Ovary (tissue), 9 donors: ENCODE data around the gene CLIC1. TPM values are rescaled to one million over a fixed set of nuclear protein-coding genes. Genes with fewer than 3 reads are reported as not detected.

Source experiments
- DNase-seq, 5 donors: peaks; one replicate each; pipeline ENCODE4 v3.0.0-alpha.2; 2019 to 2020
- H3K27ac ChIP-seq, 2 donors: fragments of 200-600 bp; one replicate each; pipeline versions ENCODE4 v1.5.1 to v1.8.0; 2019 to 2022
- H3K27me3 ChIP-seq: fragments of 200-600 bp; one replicate; pipeline ENCODE4 v1.8.0; 2022
- H3K36me3 ChIP-seq: fragments of 200-600 bp; sonication (generic); one replicate; pipeline ENCODE4 v1.5.1; 2019
- H3K4me1 ChIP-seq: one replicate; pipeline ENCODE4 v1.8.1; 2013; ENCODE audit warnings: mild to moderate bottlenecking, moderate library complexity; ENCODE audit not compliant: insufficient read depth
- H3K4me3 ChIP-seq: fragments of 200-600 bp; sonication (generic); one replicate; pipeline ENCODE4 v1.5.1; 2017
- H3K9me3 ChIP-seq, 2 donors: fragments of 200-600 bp in 1 of 2; sonication (generic) in 1 of 2; one replicate each; pipeline versions ENCODE4 v1.5.1 to v1.8.1; 2013 to 2019; ENCODE audit warnings: mild to moderate bottlenecking in 1 of 2, moderate library complexity in 1 of 2
- CTCF ChIP-seq, 3 donors: fragments of 450-650 bp in 2 of 3; fragments of 200-600 bp in 1 of 3; IDR thresholded peaks; one replicate each; pipeline versions ENCODE4 v1.5.1 to v1.8.0; 2016 to 2022; ENCODE audit warnings: antibody characterized with exemption in 3 of 3, mild to moderate bottlenecking in 1 of 3
- EP300 ChIP-seq: sonication (generic); formaldehyde crosslinking; IDR thresholded peaks from one replicate; pipeline ENCODE4 v1.6.1; 2017; ENCODE audit warnings: antibody characterized with exemption
- POLR2A ChIP-seq: fragments of 450-650 bp; IDR thresholded peaks from one replicate; pipeline ENCODE4 v1.6.1; 2017; ENCODE audit warnings: antibody characterized with exemption, mild to moderate bottlenecking, moderate library complexity
- WGBS, 3 donors: extraction: QIAGEN DNeasy Blood & Tissue Kit in 1 of 3; methylation state at CpG; one replicate each; pipeline versions ENCODE4 v1.1.5 to v1.1.7; 2013 to 2017; 5-methylcytosine and 5-hydroxymethylcytosine counted together
- intact Hi-C, 4 donors: fragments of 100-400 bp; cut with DNase I; formaldehyde crosslinking; loops; one replicate each; pipeline versions ENCODE4 v1.11.0 to v1.15.1; 2022 to 2023
- polyA plus RNA-seq, 2 donors: library from polyadenylated mRNA; stranded (reverse); fragments of 200-250 nt in 1 of 2; fragments of 350-450 nt in 1 of 2; fragmentation: Illumina TruSeq in 1 of 2; extraction: RNeasy Lipid Tissue Mini Kit (QIAGEN cat#74804) in 1 of 2; gene quantifications; one replicate each; pipeline ENCODE4 v1.2.3, GENCODE V29; 2013 to 2014
- total RNA-seq, 7 donors: library from RNA; depleted of rRNA in 2 of 7; stranded (reverse); fragments of >200 nt in 2 of 7; fragmentation: NEBNext Ultra II Directional in 3 of 7; extraction: Animal tissue kit (Norgen Biotek cat#: 25700) in 3 of 7; gene quantifications; one replicate each; pipeline versions ENCODE4 v1.1.0 to v1.2.4, GENCODE V29; 2016 to 2023
- donor health status: DM: no; HTN: no; CAD: no; lungs with moderate emphysema.
- donor health status: DM: no; HTN: no; CAD: no.
- donor health status: Bipolar disorder and iron deficiency.
- donor health status: DM: yes; HTN: yes; CAD: no.
- donor health status: DM: no; HTN: no; CAD: no.
- donor health status: DM: yes; HTN: yes; CAD: no.

CLIC1 gene
- total and polyA plus RNA-seq, 9 donors = 128 to 473 (median 185) TPM

GRCh38 chr6:31729979-31730630, 6.2 kb downstream of the CLIC1 start:
- peak; percentile 94 to 97 (median 96) for DNase-seq

GRCh38 chr6:31729515-31729978, 6.8 kb downstream of the CLIC1 start:
- DNase-seq = peak; percentile 92 to 96 (median 95)
- H3K9me3 ChIP-seq = no peaks in the 10 kb centered on the region
- WGBS, 3 donors = 0 to 1% (median 0%) methylated on average over 29 of the region's 29 CpGs
- H3K27me3 ChIP-seq = no peaks in the 10 kb centered on the region
- intact Hi-C loops = loop anchor here in 2 of 4 donors (2.0 to 10.0 kb wide), 5 partner anchors 27 to 455 kb away; partner anchors contain the start of genes ABHD16A (in 1 of the 2), AGER (in 1 of the 2), CSNK2B (in 1 of the 2) and HSPA1B (in 1 of the 2)
- H3K27ac ChIP-seq = peak overlapping the region; percentile 93 to 97
- H3K4me3 ChIP-seq = peak overlapping the region; percentile 97
- H3K4me1 ChIP-seq = peaks cover 7% of the 10 kb centered on the region
- no peaks in the 10 kb centered on the region for H3K36me3 ChIP-seq
- TF ChIP-seq EP300 = no peak
- peak in 1 of 3 donors; percentile 23 for TF ChIP-seq CTCF (IDR thresholded peaks at IDR 0.05)
- TF ChIP-seq POLR2A = no peak

More at GRCh38 chr6:31729979-31730630, 6.2 kb downstream of the CLIC1 start:
- 1 to 2% (median 1%) methylated on average over 23 to 46 of the region's 46 CpGs for WGBS, 3 donors
- Histone ChIP-seq H3K27me3 (no peaks in the 10 kb centered on the region), H3K4me1 (peaks cover 10% of the 10 kb centered on the region), H3K27ac (peak overlapping the region; percentile 93 to 97), H3K36me3 (no peaks in the 10 kb centered on the region), H3K9me3 (no peaks in the 10 kb centered on the region), H3K4me3 (peak overlapping the region; percentile 97)
- intact Hi-C loops = loop anchor here (2.0 to 10.0 kb wide), 7 partner anchors 27 to 455 kb away; partner anchors contain the start of genes ABHD16A (in 1 of the 4), AGER (in 1 of the 4), CSNK2B (in 1 of the 4) and HSPA1B (in 1 of the 4)
- TF ChIP-seq CTCF (IDR thresholded peaks at IDR 0.05) (no peak), POLR2A (peak; percentile 83)

- Histone ChIP-seq H3K27ac (peak within 1 kb of the TSS; percentile 93 to 97), H3K27me3 (no peaks in the 10 kb centered on the region), H3K4me3 (peak within 1 kb of the TSS; percentile 97), H3K4me1 (peaks cover 6% of the 10 kb centered on the region), H3K36me3 (no peaks in the 10 kb centered on the region), H3K9me3 (no peaks in the 10 kb centered on the region)
- TF ChIP-seq POLR2A = no peak
- TF ChIP-seq EP300 = peak; percentile 19
- peak in 2 of 3 donors; percentile 73 to 83 for TF ChIP-seq CTCF (IDR thresholded peaks at IDR 0.05)
- WGBS, 3 donors = 7 to 10% (median 10%) methylated on average over 33 to 36 of the region's 36 CpGs
- intact Hi-C loops = loop anchor here in 2 of 4 donors (2.0 to 10.0 kb wide), 5 partner anchors 26 to 456 kb away; partner anchors contain the start of genes ABHD16A (in 1 of the 2), AGER (in 1 of the 2), CSNK2B (in 1 of the 2) and HSPA1B (in 1 of the 2)
- DNase-seq = peak; percentile 38 to 62 (median 56)
Measured at GRCh38 chr6:31728767-31729514, 7.4 kb downstream of the CLIC1 start, which contains the start of gene DDAH2. Gene DDAH2, minus strand, starts transcription at chr6:31729299. Its CDS starts 138 bp downstream, at chr6:31729161.
